ENCODE data around the gene FAM228A.

- TF ChIP-seq, protein P1, sequence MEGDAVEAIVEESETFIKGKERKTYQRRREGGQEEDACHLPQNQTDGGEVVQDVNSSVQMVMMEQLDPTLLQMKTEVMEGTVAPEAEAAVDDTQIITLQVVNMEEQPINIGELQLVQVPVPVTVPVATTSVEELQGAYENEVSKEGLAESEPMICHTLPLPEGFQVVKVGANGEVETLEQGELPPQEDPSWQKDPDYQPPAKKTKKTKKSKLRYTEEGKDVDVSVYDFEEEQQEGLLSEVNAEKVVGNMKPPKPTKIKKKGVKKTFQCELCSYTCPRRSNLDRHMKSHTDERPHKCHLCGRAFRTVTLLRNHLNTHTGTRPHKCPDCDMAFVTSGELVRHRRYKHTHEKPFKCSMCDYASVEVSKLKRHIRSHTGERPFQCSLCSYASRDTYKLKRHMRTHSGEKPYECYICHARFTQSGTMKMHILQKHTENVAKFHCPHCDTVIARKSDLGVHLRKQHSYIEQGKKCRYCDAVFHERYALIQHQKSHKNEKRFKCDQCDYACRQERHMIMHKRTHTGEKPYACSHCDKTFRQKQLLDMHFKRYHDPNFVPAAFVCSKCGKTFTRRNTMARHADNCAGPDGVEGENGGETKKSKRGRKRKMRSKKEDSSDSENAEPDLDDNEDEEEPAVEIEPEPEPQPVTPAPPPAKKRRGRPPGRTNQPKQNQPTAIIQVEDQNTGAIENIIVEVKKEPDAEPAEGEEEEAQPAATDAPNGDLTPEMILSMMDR (IDR thresholded peaks at IDR 0.05), result no peak
- no peak for TF ChIP-seq EZH2 (IDR thresholded peaks at IDR 0.05; ENCODE audit: borderline replicate concordance, insufficient read depth, low read depth, low read length, poor library complexity, severe bottlenecking)
These were observed 15.1 kb upstream of the FAM228A start for GRCh38 chr2:24159708-24160107.

All from B cell (primary cell).